ENCODE measurements around the gene TMEM201. TPM values are rescaled to one million over a fixed set of nuclear protein-coding genes. Genes with fewer than 3 reads are reported as not detected.

Gene TMEM201
- total and polyA plus RNA-seq, 2 of the 13 experiments (the other 11 are each of a cell fraction or from before 2014, with no cell fraction given): 1.5 to 8.2 TPM

DNA sequence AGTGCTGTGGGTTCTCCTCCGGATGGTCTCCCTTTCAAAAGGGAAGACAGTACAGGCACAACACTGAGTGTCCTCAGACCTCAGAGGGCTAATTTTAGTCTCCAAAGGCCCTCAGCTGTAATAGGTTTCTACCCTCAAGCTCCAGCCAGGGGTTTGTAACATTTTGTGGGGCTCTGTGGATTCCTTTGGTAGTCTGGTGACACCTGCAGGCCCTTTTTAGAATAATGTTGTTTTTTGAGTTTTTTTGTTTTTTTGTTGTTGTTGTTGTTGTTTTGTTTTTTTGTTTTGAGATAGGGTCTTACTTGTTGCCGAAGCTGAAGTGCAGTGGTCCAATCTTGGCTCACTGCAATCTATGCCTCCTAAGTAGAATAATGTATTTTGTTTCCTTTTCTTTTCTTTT, 15.0 kb upstream of the TMEM201 start:
- CTCF ChIA-PET (ENCODE audit: low intra/inter-chr PET ratio, low total read pairs): interaction anchor here (1.2 to 2.8 kb wide), 2 partner anchors 27 to 78 kb away, joined by 5 to 30 read pairs; no protein-coding TSS in a partner anchor
- BruUV-seq (replicated peaks): no TSS peak
- in situ Hi-C loops (cut with HindIII; ENCODE audit: extremely low pct_ligation_motif_present, low pct_unique_long_range_greater_than_20kb): loop anchor here (5.0 kb wide), 1 partner anchor 76 kb away; no protein-coding TSS in a partner anchor
- H2AFZ ChIP-seq (ENCODE audit: low read length): no peak overlapping the region
- peaks cover 26 to 63% of the 10 kb centered on the region in 2 experiments for H3K36me3 ChIP-seq (replicated peaks in 1 of 2; ENCODE audit: control insufficient read depth in 1 of 2, insufficient read depth in 2 of 2, low read length in 2 of 2)
- no peak overlapping the region for H3K27ac ChIP-seq (ENCODE audit: extremely low read length, insufficient read depth, low read length)
- DNase-seq (ENCODE audit: low spot score): no peak
- 93% methylated on average over 1 of the region's 2 CpGs for WGBS (ENCODE audit: low lambda C conversion rate)
- H4K20me1 ChIP-seq (ENCODE audit: insufficient read depth, low read length): 0 out of 2 replicates have a peak, but pooled peaks cover 3% of the 10 kb centered on the region
- POLR2A ChIA-PET: no interaction called here
- no peak overlapping the region for H3K9ac ChIP-seq (ENCODE audit: insufficient read depth, low read depth, low read length)
- H3K4me3 ChIP-seq (replicated peaks in 1 of 3; ENCODE audit: insufficient read depth in 1 of 3, low read depth in 2 of 3, low read length in 3 of 3): no peak overlapping the region
- H3K27me3 ChIP-seq (ENCODE audit: control insufficient read depth in 1 of 2, insufficient read depth in 2 of 2, low read length in 2 of 2): no peaks in the 10 kb centered on the region
- no peak overlapping the region for H3K4me2 ChIP-seq (ENCODE audit: low read depth, low read length)
- H3K9me3 ChIP-seq (ENCODE audit: low read length): no peaks in the 10 kb centered on the region
- peaks cover 13% of the 10 kb centered on the region for H3K79me2 ChIP-seq (ENCODE audit: insufficient read depth, low read length)
- peaks cover 29% of the 10 kb centered on the region for H3K4me1 ChIP-seq (ENCODE audit: insufficient read depth, low read length)
- intact Hi-C loops (cut with micrococcal nuclease; ENCODE audit: unreplicated experiment): loop anchor here (1.0 to 2.0 kb wide), 2 partner anchors 27 to 78 kb away; no protein-coding TSS in a partner anchor
- no peak for FAIRE-seq
- ATAC-seq: no peak
- TF ChIP-seq GTF2F1 (IDR thresholded peaks at IDR 0.05; ENCODE audit: low read length) (no peak), ZNF225 (CRISPR knock-in tag; IDR thresholded peaks at IDR 0.05) (no peak), ZNF333 (CRISPR knock-in tag; IDR thresholded peaks at IDR 0.05; ENCODE audit: borderline replicate concordance) (no peak), POGZ (CRISPR knock-in tag; IDR thresholded peaks at IDR 0.05) (no peak), FOXP1 (IDR thresholded peaks at IDR 0.05) (peak; percentile 94), FOXP1 (CRISPR knock-in tag; IDR thresholded peaks at IDR 0.05) (peak; percentile 19; the same call in 1 of the 2 replicates), STAG1 (CRISPR knock-in tag; IDR thresholded peaks at IDR 0.05) (peak; percentile 44), PPARG (CRISPR knock-in tag; conservative IDR thresholded peaks at IDR 0.05) (no peak), DNMT1 (CRISPR knock-in tag; IDR thresholded peaks at IDR 0.05) (no peak), SMAD9 (CRISPR knock-in tag; IDR thresholded peaks at IDR 0.05) (no peak), HOXA9 (CRISPR knock-in tag; IDR thresholded peaks at IDR 0.05; ENCODE audit: borderline replicate concordance) (no peak), ZNF788 (CRISPR knock-in tag; IDR thresholded peaks at IDR 0.05; ENCODE audit: borderline replicate concordance) (no peak), ZFP62 (CRISPR knock-in tag; IDR thresholded peaks at IDR 0.05) (no peak), RORA (CRISPR knock-in tag; IDR thresholded peaks at IDR 0.05) (no peak)
- TF ChIP-seq, protein P1, sequence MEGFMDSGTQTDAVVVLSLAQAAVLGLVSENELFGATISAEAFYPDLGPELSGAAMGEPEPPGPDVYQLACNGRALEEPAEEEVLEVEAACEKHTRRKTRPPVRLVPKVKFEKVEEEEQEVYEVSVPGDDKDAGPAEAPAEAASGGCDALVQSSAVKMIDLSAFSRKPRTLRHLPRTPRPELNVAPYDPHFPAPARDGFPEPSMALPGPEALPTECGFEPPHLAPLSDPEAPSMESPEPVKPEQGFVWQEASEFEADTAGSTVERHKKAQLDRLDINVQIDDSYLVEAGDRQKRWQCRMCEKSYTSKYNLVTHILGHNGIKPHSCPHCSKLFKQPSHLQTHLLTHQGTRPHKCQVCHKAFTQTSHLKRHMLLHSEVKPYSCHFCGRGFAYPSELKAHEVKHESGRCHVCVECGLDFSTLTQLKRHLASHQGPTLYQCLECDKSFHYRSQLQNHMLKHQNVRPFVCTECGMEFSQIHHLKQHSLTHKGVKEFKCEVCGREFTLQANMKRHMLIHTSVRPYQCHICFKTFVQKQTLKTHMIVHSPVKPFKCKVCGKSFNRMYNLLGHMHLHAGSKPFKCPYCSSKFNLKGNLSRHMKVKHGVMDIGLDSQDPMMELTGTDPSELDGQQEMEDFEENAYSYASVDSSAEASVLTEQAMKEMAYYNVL (CRISPR knock-in tag; IDR thresholded peaks at IDR 0.05; ENCODE audit: borderline replicate concordance): no peak
- TF ChIP-seq, protein P2, sequence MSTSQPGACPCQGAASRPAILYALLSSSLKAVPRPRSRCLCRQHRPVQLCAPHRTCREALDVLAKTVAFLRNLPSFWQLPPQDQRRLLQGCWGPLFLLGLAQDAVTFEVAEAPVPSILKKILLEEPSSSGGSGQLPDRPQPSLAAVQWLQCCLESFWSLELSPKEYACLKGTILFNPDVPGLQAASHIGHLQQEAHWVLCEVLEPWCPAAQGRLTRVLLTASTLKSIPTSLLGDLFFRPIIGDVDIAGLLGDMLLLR (CRISPR knock-in tag; IDR thresholded peaks at IDR 0.05): no peak
- TF ChIP-seq, protein P3, sequence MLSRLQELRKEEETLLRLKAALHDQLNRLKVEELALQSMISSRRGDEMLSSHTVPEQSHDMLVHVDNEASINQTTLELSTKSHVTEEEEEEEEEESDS (CRISPR knock-in tag; IDR thresholded peaks at IDR 0.05; ENCODE audit: borderline replicate concordance): no peak
- TF ChIP-seq, protein P4, sequence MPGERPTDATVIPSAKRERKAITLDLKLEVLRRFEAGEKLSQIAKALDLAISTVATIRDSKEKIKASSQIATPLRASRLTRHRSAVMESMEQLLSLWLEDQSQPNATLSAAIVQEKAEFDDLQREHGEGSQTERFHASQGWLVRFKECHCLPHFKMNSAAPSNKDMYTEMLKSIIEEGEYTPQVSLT (CRISPR knock-in tag; IDR thresholded peaks at IDR 0.05; ENCODE audit: borderline replicate concordance, low read depth): no peak
- TF ChIP-seq, protein P5, sequence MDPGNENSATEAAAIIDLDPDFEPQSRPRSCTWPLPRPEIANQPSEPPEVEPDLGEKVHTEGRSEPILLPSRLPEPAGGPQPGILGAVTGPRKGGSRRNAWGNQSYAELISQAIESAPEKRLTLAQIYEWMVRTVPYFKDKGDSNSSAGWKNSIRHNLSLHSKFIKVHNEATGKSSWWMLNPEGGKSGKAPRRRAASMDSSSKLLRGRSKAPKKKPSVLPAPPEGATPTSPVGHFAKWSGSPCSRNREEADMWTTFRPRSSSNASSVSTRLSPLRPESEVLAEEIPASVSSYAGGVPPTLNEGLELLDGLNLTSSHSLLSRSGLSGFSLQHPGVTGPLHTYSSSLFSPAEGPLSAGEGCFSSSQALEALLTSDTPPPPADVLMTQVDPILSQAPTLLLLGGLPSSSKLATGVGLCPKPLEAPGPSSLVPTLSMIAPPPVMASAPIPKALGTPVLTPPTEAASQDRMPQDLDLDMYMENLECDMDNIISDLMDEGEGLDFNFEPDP (CRISPR knock-in tag; conservative IDR thresholded peaks at IDR 0.05): no peak
- TF ChIP-seq, protein P6, sequence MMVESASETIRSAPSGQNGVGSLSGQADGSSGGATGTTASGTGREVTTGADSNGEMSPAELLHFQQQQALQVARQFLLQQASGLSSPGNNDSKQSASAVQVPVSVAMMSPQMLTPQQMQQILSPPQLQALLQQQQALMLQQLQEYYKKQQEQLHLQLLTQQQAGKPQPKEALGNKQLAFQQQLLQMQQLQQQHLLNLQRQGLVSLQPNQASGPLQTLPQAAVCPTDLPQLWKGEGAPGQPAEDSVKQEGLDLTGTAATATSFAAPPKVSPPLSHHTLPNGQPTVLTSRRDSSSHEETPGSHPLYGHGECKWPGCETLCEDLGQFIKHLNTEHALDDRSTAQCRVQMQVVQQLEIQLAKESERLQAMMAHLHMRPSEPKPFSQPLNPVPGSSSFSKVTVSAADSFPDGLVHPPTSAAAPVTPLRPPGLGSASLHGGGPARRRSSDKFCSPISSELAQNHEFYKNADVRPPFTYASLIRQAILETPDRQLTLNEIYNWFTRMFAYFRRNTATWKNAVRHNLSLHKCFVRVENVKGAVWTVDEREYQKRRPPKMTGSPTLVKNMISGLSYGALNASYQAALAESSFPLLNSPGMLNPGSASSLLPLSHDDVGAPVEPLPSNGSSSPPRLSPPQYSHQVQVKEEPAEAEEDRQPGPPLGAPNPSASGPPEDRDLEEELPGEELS (CRISPR knock-in tag; IDR thresholded peaks at IDR 0.05): 0 out of 2 replicates have a peak, but pooled peaks have one; percentile 22
